ENCODE data around the gene RNH1.

RNH1 gene

DNA sequence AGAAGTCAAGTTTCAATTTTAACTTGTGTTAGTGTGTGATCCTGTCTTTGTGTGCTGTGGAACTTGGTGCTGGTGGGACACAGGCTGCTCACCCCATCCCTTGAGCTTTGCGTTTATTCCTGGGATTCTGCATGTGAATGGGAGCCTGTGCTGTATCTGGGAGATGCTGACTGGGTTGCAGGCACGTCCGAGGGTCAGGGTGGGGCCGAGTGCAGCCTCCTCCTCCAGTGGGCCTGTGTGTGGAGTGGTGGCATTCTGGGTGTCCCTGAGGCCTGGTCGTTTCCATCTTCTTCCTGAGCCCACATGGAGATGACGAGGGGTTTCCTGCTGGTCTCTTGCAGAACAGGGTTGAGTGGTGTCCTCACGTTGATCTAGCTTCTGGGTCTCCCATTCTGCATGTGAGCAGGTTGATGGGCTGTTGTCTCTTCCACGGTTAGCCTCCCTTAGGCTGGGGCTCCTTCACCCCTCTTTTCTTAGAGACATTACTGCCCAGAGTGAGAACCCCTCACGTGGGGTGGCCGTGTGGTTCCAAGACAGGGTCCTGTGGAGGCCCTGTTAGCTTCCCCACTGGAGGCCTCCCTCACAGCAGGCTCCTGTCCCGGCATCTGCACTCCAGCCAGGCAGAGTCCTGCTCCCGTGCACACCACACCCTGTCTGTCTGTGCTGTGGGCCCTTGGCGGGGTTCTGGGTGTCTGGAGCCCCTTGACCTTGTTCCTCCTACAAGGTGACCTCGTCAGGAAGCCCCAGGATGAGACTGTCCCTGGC is 52.1 kb downstream of the RNH1 start:
- DNase-seq = no peak

DNA sequence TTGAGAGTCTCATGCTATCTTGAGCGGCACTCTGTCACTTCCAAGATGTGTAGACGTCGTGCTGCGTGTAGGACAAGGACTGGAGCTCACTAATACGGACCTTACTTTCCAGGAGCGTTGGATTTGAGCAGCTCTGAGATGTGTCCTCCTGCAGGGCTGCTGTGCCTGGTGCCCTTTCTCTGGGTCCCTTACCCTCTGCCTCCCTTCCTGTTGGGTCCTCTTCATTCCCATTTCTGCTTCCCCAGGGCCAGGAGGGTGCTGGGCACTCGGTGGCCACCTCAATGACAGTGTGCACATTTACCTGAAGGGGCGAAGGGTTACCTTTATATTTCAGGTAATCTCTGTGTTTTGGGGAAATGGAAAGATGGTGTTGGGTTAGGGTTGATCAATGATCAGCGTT is 53.0 kb downstream of the RNH1 start:
- DNase-seq = no peak

DNA sequence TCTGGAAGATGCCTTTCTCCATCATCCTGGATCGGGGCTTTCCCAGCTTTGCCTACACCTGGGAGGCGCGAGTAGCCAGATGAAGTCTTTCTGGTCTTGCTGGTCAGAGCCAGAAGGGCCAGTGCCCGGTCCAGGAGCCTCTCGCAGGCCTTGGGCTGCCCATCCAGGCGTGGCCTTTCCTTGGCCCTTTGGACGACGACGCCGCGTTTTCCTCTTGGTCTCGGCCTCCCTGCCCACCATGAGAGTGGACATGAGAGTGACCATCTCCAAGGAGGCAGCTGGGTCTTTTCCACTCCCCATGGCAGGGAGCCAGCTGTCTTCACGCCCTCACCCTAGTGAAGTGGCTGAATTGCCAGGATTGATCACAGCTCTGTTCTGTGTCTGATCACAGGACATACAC is 53.5 kb downstream of the RNH1 start:
- no peak for DNase-seq

DNA sequence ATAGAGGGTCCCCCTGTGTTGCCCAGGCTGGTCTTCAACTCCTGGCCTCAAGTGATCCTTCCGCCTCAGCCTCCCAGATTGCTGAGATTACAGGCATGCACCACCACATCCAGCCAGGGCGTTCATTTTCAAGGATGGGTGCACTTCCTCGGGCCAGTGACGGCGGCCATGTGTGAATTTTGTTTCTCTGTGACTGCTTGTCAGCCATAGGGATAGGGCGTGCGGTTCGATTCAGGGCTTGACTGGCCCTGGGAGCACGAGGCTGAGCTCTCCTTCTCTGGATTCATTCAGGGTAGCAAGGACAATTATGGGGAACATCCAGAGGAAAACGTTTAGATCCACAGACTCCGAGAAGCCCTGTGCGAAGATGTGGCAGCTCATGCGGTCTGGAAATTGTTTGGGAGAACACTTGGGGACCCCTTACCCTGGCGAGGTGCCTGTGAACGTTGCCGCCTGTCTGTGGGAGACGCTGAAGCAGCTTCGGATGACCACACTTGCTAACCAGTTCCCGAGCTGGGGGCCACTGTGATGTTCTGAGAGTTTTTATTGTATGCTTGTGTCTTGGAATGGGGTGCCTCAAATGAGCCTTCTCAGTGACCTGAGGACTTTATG is 54.0 kb downstream of the RNH1 start:
- no peak for DNase-seq

DNA sequence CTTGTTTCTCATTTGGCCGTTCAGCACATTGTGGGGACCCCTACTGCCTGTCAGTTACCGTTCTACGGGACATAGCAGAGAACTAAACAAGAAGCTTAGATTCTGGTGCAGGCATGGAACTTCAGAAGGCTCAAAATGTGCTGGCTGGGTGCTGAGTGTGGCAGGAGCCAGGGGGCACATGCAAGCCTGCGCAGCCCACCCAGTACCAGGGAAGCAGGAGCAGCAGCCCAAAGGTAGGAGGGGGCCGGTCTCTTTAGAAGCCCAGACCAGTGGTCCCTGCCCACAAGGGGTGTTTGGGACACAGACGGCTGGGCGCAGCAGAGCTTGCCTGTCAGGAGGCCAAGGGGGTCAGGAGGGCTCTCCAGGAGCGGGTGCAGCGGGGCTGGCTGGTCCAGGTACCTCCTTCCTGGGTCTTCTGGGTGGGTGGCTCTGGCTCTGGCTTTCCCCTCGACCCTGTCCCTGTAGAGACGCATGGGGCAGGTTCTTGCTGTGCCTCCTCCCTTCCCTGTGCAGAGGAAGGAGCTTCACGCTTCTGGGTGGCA is 54.8 kb downstream of the RNH1 start:
- DNase-seq = no peak

DNA sequence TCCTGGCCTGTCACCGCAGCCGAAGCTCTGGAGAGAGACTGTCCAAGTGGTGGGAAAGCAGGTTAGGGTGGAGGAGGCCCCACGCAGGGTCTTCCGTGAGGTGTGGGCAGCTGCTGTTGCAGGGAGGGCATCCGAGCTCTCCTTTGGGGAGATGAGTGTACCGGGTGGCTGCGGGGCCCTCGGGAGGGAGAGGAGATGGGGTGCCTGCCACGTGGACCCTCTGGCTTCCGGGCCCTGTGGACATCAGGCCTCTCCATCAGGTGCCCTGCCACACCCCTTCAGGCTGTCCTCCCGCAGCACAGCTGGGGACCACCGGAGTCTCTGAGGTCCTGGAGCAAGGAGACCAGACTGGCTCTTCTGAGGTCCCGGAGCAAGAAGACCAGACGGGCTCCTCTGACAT is 55.3 kb downstream of the RNH1 start:
- no peak for DNase-seq

DNA sequence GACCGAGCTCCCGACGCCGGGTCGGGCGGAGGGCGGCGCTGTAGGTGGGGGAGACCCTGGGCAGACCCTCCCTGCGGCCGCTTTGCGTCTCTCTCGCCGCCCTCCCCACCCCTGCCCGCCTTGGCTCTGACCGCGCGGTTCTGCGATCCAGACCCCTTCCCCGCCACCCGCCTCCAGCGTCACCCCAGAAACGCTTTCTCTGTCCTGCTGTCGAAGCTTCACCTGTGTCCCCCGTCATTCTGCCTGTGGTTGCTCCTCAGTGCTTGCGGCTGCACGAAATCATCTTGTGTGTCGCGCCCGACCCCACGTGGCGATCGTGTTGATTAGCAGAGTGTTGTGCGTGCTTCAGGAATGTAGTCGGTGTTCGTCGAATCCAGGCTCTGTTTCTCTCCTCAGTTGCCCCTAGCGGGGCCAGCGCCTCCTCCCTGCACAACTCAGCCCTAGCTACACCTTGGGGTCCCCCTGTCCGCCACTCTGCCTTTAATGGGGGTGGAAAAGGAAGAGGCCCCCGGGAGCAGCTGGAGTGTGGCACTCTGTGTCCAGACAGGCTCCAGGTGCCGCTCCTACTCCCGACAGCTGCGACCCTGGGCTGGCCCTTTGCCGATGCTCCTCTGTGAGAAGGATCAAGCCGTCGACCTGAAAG is 56.1 kb downstream of the RNH1 start:
- peak; percentile 30 for DNase-seq

DNA sequence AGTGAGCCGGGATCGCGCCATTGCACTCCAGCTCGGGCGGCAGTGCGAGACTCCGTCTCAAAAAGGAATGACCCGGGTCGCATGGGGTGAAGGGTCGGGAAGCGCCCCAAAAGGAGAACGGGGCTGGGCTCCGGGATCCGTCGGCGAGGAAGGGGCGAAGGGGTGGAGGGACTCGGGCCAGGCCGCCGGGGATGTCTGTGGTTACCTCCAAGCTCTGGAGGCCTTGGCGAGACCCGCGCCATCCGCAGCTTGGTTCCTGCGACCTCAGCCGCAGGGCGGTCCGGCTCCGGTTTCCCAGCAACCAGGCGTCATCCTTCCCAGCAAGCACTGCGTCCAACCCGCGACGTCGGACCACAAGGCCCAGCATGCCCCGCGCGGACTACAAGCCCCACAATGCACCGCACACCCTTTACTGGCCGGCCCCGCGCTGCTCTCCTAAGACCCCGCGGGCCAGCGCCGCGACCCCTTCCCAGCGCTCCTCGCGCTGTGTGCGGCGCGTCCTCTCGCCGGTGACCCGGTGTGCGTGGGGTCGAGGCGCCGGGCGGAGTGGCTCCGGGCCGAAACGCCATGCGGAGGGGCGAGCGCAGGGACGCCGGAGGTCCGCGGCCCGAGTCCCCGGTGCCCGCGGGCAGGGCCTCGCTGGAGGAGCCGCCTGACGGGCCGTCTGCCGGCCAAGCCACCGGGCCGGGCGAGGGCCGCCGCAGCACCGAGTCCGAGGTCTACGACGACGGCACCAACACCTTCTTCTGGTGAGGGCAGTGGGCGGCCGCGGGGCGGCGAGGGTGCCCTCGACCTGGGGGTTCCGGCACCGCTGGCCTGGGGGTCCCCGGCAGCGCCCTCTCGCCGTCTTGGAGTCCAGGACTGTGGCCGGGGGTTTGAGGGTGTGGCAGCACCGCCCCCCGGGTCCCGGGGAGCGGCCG is 56.9 kb downstream of the RNH1 start, which contains the start of gene PTDSS2:
TSS of gene PTDSS2 (plus strand) at position 391 of the 920 bp plus-strand sequence. CDS start at position 568, 177 bp downstream.
- peak; percentile 91 for DNase-seq

DNA sequence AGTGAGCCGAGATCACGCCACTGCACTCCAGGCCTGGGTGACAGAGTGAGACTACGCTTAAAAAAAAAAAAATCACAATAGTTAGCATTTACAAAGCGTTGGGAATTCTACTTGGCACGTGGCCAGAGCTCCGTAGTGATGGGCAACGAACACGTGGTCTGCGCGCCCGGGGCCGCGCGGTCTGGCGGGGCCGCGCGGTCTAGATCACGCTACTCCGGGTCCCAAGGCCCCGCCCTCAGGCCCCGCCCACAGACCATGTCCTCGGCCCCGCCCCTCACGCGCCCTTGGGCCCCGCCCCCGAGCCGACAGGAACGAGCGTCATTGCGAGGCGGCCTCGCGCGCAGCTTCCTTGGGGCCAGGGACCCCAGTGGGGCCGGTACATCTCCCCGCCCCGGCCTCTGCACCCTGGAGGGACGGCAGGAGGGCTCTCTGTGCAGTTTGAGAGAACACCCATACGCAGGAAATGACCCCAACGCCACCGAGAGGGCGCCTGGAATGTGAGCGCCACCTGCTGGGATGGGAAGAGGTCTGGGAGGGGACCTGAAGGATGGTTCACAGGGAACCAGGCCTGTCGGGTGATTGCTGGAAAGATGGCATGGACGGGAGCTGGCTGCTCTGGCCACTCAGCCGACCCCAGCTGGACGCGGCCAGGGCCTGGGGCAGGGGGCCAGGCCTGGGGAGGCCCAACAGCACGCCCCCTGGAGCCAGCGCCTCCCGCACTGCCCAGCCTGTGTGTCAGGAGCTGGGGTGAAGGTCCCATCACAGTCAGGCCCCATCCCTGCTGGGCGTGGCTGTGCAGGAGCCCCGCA is 58.9 kb downstream of the RNH1 start:
- peak; percentile 80 for DNase-seq

DNA sequence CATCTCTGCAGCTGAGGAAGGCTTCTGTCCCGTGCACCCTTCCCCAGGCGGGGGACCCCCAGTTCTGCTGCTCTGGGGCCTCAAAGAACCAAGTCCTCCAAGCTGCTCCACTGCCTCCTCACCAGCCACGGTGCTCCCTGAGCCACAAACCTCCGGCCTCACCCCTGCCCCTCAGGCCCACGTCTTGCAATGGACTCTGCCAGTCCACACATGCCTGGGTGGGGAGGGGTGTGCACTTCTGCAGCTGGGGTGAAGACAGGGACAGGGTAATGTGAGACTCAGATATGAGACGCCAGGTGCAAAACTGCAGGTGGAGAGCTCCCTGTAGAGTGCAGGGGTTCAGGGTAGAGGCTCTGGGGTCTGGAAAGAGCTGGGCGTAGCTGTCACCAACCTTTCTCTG is 60.2 kb downstream of the RNH1 start:
- DNase-seq = no peak

DNA sequence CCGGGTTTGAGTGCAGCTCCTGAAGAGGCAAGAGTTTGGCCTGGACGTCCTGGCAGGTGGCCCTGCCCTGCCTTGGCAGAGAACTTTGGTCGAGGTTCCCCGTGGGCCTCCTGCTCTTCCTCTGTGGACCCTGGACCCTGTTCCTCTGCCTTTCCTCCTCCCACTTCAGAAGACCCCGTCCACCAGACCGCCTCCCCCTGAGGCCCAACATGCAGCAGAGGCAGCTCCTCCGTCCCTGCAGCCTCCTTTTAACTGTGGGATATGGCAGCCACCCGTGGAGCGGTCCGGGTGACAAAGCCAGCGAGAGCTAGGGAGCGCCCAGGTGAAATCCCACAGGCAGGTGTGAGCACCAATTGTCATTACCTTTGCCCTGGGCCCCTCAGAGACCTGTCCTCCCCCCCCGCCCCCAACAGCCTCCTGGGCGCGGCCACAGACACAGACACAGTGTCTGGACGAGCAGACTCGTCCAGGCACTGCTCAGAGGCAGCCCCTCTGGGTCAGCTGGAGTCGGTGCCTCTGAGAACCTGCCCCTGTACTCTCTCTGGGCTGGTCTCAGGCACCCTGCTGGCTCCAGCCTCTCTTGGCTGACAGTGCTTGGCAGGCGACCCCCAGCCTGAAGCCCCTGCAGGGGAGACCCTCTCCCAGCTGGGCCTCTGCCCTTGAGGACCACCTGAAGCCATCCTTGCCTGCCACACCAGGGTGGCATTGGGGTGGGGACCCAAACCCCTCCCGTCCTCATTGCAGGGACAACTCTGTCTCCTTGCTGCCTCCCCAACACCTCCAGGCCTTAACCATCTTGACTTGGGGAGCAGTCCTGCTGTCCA is 61.1 kb downstream of the RNH1 start:
- DNase-seq = no peak

Measured in NCI-H748 treated with DMSO at 0.1 percent for 48 hours (cell line).